Measurements from ENCODE around the gene ZNF212. TPM values are rescaled to one million over a fixed set of nuclear protein-coding genes. Genes with fewer than 3 reads are reported as not detected.

The ZNF212 gene
- total RNA-seq, 4 donors from 2014 or later, result 8.4 to 12.6 (median 10.5) TPM

GRCh38 chr7:149280661-149281507 is 41.4 kb downstream of the ZNF212 start:
- TF ChIP-seq POLR2A (IDR thresholded peaks at IDR 0.05) (no peak), EP300 (IDR thresholded peaks at IDR 0.05) (no peak)
- TF ChIP-seq, protein P1, sequence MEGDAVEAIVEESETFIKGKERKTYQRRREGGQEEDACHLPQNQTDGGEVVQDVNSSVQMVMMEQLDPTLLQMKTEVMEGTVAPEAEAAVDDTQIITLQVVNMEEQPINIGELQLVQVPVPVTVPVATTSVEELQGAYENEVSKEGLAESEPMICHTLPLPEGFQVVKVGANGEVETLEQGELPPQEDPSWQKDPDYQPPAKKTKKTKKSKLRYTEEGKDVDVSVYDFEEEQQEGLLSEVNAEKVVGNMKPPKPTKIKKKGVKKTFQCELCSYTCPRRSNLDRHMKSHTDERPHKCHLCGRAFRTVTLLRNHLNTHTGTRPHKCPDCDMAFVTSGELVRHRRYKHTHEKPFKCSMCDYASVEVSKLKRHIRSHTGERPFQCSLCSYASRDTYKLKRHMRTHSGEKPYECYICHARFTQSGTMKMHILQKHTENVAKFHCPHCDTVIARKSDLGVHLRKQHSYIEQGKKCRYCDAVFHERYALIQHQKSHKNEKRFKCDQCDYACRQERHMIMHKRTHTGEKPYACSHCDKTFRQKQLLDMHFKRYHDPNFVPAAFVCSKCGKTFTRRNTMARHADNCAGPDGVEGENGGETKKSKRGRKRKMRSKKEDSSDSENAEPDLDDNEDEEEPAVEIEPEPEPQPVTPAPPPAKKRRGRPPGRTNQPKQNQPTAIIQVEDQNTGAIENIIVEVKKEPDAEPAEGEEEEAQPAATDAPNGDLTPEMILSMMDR (IDR thresholded peaks at IDR 0.05), result no peak
- Histone ChIP-seq H3K4me1 (peaks cover 0 to 14% (median 10%) of the 10 kb centered on the region in 4 donors), H3K27me3 (no peaks in the 10 kb centered on the region), H3K9me3 (no peaks in the 10 kb centered on the region), H3K4me3 (no peak overlapping the region), H3K27ac (no peak overlapping the region), H3K36me3 (peaks cover 3 to 59% (median 15%) of the 10 kb centered on the region in 3 donors)
- 91 to 92% methylated on average over 5 to 8 of the region's 8 CpGs for whole genome bisulfite sequencing, 2 donors
- DNase-seq (ENCODE audit: low spot score in 2 of 2), result no peak

- Histone ChIP-seq H3K36me3 (peaks cover 3 to 51% (median 15%) of the 10 kb centered on the region in 3 donors), H3K4me3 (no peak overlapping the region), H3K9me3 (no peaks in the 10 kb centered on the region), H3K4me1 (peaks cover 0 to 15% (median 11%) of the 10 kb centered on the region in 4 donors), H3K27ac (no peak overlapping the region), H3K27me3 (no peaks in the 10 kb centered on the region)
- 91 to 93% methylated on average over 41 to 46 of the region's 59 CpGs for WGBS, 2 donors
- DNase-seq (ENCODE audit: low spot score in 2 of 2), result no peak
- TF ChIP-seq, protein P1 (IDR thresholded peaks at IDR 0.05), result no peak
- TF ChIP-seq POLR2A (IDR thresholded peaks at IDR 0.05), result no peak
- no peak for TF ChIP-seq EP300 (IDR thresholded peaks at IDR 0.05)
Measured at GRCh38 chr7:149281508-149282330, 42.3 kb downstream of the ZNF212 start.

DNA sequence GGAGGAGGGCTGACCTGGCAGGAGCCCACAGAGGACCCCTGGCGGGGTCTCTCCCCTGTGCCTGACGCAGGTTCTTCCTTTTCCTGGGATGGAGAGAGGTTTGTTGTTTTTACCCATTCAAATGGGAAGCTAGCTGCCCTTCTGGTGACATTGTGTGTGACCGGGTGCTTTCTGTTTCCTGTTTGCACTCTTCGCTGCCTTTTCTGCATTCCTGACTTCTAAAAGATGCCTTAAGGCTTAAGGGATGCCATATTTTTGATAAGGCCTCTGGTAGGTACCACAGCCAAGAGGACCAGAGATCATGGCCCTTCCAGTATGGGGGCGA is 42.8 kb downstream of the ZNF212 start:
- WGBS, 2 donors, result 84 to 89% methylated on average over 5 of the region's 5 CpGs
- Histone ChIP-seq H3K36me3 (peaks cover 0 to 52% (median 15%) of the 10 kb centered on the region in 3 donors), H3K4me1 (peaks cover 0 to 15% (median 11%) of the 10 kb centered on the region in 4 donors), H3K4me3 (no peak overlapping the region), H3K27me3 (no peaks in the 10 kb centered on the region), H3K9me3 (no peaks in the 10 kb centered on the region), H3K27ac (no peak overlapping the region)
- DNase-seq (ENCODE audit: low spot score in 2 of 2), result no peak
- TF ChIP-seq POLR2A (IDR thresholded peaks at IDR 0.05) (no peak), EP300 (IDR thresholded peaks at IDR 0.05) (no peak)
- TF ChIP-seq, protein P1 (IDR thresholded peaks at IDR 0.05), result no peak

DNA sequence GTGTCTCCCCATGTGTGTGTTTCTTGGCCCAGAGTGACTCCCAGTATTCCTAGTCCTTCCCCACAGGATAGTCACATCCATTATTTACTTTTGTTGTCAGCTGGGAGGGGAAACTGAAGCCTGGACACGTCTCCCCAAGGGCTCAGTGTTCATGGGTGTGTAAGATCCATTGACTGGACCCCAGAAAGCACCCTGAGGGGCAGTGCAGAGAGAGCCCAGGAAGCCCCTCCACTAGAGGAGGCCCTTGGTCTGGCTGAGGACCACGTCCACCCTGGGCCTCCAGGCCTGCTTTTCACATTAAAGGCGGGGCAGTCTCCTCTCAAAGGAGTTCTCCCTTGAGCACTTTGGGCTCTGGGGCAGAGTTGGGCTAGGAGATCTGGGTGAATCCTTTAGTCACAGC is 43.9 kb downstream of the ZNF212 start:
- Histone ChIP-seq H3K4me3 (no peak overlapping the region), H3K4me1 (peaks cover 0 to 15% (median 11%) of the 10 kb centered on the region in 4 donors), H3K36me3 (peaks cover 0 to 55% (median 9%) of the 10 kb centered on the region in 3 donors), H3K27me3 (no peaks in the 10 kb centered on the region), H3K27ac (no peak overlapping the region), H3K9me3 (no peaks in the 10 kb centered on the region)
- DNase-seq (ENCODE audit: low spot score in 2 of 2), result no peak
- TF ChIP-seq, protein P1 (IDR thresholded peaks at IDR 0.05), result no peak
- TF ChIP-seq EP300 (IDR thresholded peaks at IDR 0.05) (no peak), POLR2A (IDR thresholded peaks at IDR 0.05) (no peak)
- WGBS, 2 donors, result 81 to 87% methylated on average over 3 of the region's 3 CpGs

Measured in tibial nerve (tissue), 4 donors.